HG02763 (cell line): ENCODE measurements around the gene PTPRQ.
"Not testable (repeated sequence)": the region's sequence is repeated elsewhere in the genome, so short reads cannot be mapped to it uniquely, and the experiment has no call there.

Experiments used
- ATAC-seq: cut with Tn5 transposase; IDR thresholded peaks from one replicate; pipeline ENCODE4 v1.9.1; 2021; ENCODE audit warnings: mild to moderate bottlenecking, moderate library complexity; ENCODE audit not compliant: unreplicated experiment

The PTPRQ gene

DNA sequence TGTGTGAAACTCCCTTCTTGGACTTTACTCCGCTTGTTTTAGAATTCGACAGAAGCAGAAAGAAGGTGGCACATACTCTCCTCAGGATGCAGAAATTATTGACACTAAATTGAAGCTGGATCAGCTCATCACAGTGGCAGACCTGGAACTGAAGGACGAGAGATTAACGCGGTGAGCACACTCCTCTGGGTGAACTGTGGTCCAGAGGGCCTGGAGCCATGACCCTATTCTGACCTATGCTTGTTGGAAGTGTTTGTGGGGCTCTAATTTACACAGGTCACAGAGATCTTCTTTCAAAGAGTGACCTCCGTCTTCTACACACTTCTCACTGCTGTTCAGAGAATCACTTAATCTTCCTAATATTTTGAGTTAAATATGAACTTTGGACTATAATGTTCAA is 190.9 kb downstream of the PTPRQ start:
- ATAC-seq = no peak

- ATAC-seq = no peak
Measured at GRCh38 chr12:80636832-80637231, 192.8 kb downstream of the PTPRQ start.

DNA sequence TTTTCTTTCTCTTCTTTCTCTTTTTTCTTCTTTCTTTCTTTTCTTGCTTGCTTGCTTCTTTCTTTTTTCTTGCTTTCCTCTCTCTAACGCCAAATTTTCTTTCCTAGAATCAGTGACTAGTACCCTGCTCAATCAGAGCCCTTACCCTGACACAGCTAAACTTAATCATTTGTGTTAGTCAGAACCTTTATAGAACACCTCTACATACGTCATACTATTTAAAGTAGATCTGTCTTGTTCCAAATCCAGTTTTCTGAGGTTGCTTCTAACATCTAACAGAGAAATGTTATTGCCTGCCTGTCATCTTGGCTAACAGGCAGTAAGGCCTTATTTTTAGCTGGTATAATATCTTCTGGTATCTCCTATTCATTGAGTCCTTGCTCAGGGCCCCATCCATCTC is 197.9 kb downstream of the PTPRQ start:
- ATAC-seq = no peak

DNA sequence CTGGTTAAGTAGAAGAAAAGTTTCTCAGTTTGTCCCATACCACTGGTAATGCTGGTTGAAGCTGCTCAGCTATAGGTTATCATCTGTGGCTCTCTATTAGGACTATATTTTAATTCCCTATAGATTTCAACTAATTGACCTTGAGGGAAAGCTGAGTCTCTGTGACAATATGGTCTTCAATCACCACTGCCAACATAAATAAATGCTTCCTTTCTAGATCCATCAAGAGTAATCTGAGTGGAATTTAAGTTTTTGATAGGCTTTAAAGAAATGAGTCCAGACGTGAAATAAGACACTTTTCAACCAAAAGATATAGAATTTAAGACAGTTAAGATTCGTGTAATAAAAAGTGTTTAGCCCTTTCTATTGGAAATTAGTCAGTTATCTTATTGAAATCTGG is 199.9 kb downstream of the PTPRQ start:
- no peak for ATAC-seq

DNA sequence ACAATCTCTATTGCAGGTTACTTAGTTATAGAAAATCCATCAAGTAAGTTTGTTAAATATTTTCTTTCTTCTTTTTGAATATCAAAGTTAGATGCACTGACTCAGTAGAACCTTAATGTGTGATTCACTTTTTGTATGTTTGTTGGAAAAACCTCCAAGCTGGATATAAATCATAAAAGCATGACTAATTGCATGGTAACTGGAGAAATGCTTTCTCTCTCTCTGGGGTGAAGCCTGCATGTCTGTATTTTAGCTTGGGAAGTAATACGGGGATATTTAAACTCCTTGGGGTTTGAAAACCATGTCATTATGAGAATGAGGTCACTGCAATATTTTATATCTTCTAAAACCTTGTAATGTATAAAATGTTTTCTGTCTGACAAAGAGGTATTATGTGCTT is 204.8 kb downstream of the PTPRQ start:
- no peak for ATAC-seq

GRCh38 chr12:80655751-80656150 is 211.7 kb downstream of the PTPRQ start:
- no peak for ATAC-seq

DNA sequence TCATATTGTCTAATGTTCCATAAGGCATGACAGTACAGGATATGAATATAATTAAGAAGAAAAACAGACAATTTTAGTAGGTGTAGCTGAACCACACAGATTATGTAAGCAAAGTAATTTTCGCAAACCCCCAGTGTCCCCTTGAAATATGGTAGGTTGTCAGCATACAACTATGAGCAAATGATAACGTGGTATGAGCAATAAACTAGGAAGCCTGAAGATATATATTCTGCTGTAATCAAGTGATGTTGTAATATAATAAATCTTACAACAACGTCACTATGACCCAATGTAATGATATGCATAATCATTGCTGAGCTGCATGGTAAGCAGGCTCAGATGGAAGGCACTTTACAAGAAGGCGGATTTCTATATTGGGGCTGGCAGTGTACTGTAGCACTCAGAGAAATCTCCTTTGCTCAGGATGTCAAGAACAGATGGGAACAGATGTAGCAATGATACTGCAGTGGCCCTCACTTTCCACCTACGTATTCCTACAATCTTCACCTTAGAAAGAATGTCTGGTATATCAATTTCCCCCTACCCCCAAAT is 215.6 kb downstream of the PTPRQ start:
- ATAC-seq = no peak

DNA sequence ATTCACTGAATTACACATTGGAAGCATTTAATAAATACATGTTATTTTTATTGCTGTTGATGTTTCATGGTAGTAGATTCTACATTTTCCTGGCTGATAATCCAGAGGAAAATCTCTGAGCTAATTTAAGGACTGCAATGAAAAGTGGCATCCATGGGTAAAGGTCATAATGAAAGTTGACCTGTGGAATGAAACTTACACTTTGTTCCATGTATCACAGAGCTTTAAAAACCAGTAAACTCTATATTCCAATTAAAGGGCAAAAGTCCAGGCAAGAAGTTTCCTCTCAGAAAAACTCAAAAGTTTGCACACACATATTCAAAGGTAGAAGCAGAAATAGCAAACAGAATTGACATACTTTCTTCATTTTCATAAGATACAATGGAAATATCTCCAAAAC is 218.6 kb downstream of the PTPRQ start:
- no peak for ATAC-seq

- no peak for ATAC-seq
Measured at GRCh38 chr12:80670214-80670613, 226.2 kb downstream of the PTPRQ start.

DNA sequence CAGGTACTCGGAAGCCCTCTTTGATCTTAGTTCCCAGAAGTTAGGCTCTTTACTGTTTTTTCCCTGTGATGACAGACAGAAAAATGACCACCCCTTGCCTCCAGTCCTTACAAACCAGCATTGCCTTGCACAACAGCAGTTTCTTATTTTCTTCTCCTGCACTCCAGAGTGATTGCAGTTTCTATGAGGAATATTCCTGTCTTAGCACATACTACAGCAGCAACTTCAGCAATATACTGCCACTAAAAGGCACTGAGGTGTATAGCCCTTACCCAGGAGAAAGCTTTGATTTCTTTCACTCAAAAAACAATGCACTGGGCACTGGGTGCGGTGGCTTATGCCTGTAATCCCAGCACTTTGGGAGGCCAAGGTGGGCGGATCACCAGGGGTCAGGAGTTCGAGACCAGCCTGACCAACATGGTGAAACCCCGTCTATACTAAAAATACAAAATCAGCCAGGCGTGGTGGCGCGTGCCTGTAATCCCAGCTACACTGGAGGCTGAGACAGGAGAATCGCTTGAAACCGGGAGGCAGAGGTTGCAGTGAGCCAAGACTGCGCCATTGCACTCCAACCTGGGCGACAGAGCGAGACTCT is 232.1 kb downstream of the PTPRQ start:
- ATAC-seq = not testable (repeated sequence)

DNA sequence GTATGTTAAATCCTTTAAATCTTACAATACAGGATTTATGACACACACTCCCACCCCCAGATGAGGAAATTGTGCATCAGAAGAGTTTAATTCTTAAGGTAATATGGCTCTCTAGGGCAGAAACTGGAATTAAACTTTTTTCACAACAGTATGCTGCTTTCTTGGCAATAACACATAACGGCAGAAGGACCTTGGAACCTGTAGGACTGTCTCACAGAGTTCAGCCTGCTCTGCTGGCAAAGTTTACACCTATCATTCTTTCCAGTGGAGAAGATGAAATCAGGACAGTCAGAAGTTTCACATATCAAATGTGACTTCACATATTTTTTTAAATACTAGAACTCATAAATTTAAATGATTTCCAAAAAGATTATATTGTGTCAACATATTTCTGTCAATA is 232.8 kb downstream of the PTPRQ start:
- ATAC-seq = no peak

DNA sequence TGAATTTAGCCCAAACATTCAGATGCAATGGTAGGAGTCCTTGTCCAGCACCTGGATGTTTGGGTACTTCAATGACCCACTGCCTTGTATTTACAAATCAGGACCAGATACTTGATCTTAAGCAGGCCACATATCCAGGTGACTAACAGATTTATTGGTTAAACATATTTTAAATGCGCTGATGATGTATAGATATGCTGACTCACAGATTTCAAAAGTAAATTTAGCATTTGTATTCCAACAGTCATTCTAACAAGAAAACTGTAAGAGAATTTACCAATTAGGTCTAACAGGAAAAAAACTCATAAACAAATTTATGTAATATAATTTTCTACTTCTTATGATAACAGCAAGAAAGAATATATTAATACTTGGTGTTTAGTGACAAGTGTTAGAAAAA is 234.0 kb downstream of the PTPRQ start:
- ATAC-seq = no peak

- no peak for ATAC-seq
Measured at GRCh38 chr12:80679346-80680131, 235.5 kb downstream of the PTPRQ start.

GRCh38 chr12:80681287-80681686 is 237.3 kb downstream of the PTPRQ start:
- peak; percentile 60 for ATAC-seq

DNA sequence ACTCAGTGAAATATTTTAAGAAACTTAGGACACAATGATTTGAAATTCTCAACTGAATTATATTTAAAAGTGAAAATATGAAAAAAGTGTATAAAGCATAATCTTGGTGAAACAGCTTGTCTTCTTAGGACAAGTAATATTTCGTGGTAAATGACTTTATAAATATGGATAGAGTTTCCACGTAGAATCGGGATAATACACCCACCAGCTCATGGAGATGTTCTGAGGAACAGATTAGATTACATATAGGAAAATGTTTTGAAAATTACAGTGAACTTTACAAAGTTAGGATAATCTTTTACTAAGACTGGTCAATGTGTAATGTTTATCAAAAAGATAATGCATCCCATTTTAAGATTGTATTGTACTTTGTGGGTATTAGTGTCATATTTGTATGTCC is 237.8 kb downstream of the PTPRQ start:
- no peak for ATAC-seq

- ATAC-seq = no peak
Measured at GRCh38 chr12:80684077-80684495, 240.1 kb downstream of the PTPRQ start.

- ATAC-seq = no peak
Measured at GRCh38 chr12:80690090-80690489, 246.1 kb downstream of the PTPRQ start.

DNA sequence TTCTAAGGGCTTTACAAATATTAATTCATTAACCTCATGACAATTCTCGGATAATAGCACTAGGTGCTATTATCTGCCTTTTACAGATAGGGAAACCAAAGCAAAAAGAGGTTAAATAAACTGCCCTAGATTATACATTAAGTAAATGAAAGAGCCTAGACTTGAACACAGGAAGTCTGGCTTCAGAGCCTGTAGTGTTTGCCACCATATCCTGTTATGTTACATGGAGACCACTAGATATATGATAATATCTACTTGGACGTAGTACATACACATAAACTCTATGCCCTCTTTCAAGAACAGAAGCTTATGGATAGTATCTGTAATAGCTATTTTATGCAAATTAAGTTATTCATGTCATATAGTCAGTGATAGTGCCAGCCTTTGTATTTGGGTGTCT is 246.5 kb downstream of the PTPRQ start:
- ATAC-seq = no peak

DNA sequence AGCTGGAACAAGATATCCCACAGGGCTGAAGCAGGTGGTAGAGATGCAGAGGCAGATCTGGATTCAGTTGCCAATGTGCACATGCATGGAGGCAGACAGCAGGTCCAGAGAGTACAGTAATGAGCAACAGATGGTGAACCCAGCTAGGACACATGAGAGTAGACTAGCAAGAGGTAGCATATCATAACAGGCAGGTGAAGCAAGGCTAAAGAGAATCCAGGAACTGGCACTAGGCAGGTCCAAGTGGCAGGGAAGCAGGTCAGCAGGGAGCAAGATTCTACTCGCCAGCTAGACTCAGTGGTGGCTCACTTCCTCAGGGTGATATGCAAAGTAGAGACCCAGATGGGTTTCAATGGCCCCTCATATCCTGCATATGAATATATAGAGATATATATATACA is 248.1 kb downstream of the PTPRQ start:
- ATAC-seq = peak; percentile 42

GRCh38 chr12:80697270-80697887 is 253.3 kb downstream of the PTPRQ start:
- ATAC-seq = no peak

DNA sequence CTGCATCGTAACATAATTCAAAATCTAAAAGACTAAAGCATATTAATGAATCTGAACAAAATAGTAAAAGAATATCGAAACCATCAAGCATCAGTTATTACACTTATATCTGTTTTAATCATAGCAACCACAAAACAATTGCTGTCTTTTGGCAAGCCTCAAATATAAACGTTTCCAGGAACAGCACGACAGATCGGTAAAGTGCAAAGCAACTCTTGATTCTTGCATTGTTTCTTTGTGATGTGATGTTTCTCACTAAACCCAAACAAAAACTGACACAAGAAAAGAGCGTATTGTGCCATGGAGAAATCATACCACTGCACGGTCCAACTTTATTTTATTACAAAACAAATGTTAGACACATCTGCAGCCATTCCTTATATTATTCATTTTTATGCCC is 254.2 kb downstream of the PTPRQ start:
- no peak for ATAC-seq
